Natural killer cell (primary cell): ENCODE measurements around the gene ELP4. TPM values are rescaled to one million over a fixed set of nuclear protein-coding genes. Genes with fewer than 3 reads are reported as not detected.

Source experiments
- ATAC-seq, 3 donors: fragments of 150-1000 bp in 2 of 3; fragments of 200-7000 bp in 1 of 3; cut with Tn5 transposase; 1 replicate in 1 of 3; 2 replicates in 2 of 3; pipeline ENCODE4 v1.10.0; 2021; ENCODE audit warnings: mild to moderate bottlenecking in 2 of 3, moderate library complexity in 2 of 3
- DNase-seq, 2 donors: peaks; one replicate each; pipeline versions ENCODE4 v3.0.0 to v3.0.0-alpha.2; 2013 to 2021; ENCODE audit warnings: mixed read lengths in 1 of 2
- H3K27ac ChIP-seq: one replicate; pipeline ENCODE4 v1.5.1; 2013; ENCODE audit warnings: mild to moderate bottlenecking, low read length
- H3K27me3 ChIP-seq: one replicate; pipeline ENCODE4 v1.6.1; 2013; ENCODE audit warnings: low read length; ENCODE audit not compliant: control insufficient read depth, insufficient read depth
- H3K36me3 ChIP-seq: one replicate; pipeline ENCODE4 v1.6.1; 2013; ENCODE audit warnings: low read length; ENCODE audit not compliant: control insufficient read depth, insufficient read depth
- H3K4me1 ChIP-seq: one replicate; pipeline ENCODE4 v1.6.1; 2013; ENCODE audit warnings: low read length; ENCODE audit not compliant: control insufficient read depth, insufficient read depth
- H3K4me3 ChIP-seq: one replicate; pipeline ENCODE4 v1.5.1; 2013; ENCODE audit warnings: low read length
- H3K9me3 ChIP-seq: one replicate; pipeline ENCODE4 v1.6.1; 2013; ENCODE audit warnings: low read length; ENCODE audit not compliant: control insufficient read depth, insufficient read depth
- H3K27ac Mint-ChIP-seq, 2 donors: one replicate each; pipeline ENCODE4 v1.8.0; 2022; ENCODE audit warnings: mild to moderate bottlenecking in 2 of 2, mixed read lengths in 2 of 2, moderate library complexity in 1 of 2
- H3K27me3 Mint-ChIP-seq, 2 donors: one replicate each; pipeline ENCODE4 v1.8.0; 2022; ENCODE audit warnings: low read depth in 2 of 2, mixed read lengths in 2 of 2
- H3K36me3 Mint-ChIP-seq: one replicate; pipeline ENCODE4 v1.8.0; 2022; ENCODE audit warnings: mixed read lengths
- H3K4me1 Mint-ChIP-seq, 2 donors: one replicate each; pipeline ENCODE4 v1.8.0; 2022; ENCODE audit warnings: mixed read lengths in 2 of 2
- H3K4me3 Mint-ChIP-seq: one replicate; pipeline ENCODE4 v1.8.0; 2022; ENCODE audit warnings: mild to moderate bottlenecking, moderate library complexity, mixed read lengths
- H3K9me3 Mint-ChIP-seq, 2 donors: one replicate each; pipeline ENCODE4 v1.8.0; 2022; ENCODE audit warnings: mixed read lengths in 2 of 2
- CTCF ChIP-seq: fragments of 200-600 bp; IDR thresholded peaks from one replicate; pipeline ENCODE4 v1.8.0; 2022; ENCODE audit warnings: antibody characterized with exemption
- WGBS: methylation state at CpG from one replicate; pipeline ENCODE4 v1.1.7; 2013; ENCODE audit warnings: missing lambda C conversion rate; ENCODE audit not compliant: insufficient coverage; 5-methylcytosine and 5-hydroxymethylcytosine counted together
- intact Hi-C: fragments of 100-400 bp; cut with micrococcal nuclease; formaldehyde crosslinking; loops from one replicate; pipeline ENCODE4 v1.14.2; 2022
- total RNA-seq, 4 donors: library from RNA; stranded (reverse); fragments of 120-200 nt in 1 of 4; gene quantifications; one replicate each; pipeline versions ENCODE4 v1.2.3 to v1.2.4, GENCODE V29; 2013 to 2022

ELP4 gene
- total RNA-seq, 3 donors from 2014 or later (not counting 1 experiment from before 2014, with no cell fraction given) = 22.8 to 29.6 (median 23.4) TPM

DNA sequence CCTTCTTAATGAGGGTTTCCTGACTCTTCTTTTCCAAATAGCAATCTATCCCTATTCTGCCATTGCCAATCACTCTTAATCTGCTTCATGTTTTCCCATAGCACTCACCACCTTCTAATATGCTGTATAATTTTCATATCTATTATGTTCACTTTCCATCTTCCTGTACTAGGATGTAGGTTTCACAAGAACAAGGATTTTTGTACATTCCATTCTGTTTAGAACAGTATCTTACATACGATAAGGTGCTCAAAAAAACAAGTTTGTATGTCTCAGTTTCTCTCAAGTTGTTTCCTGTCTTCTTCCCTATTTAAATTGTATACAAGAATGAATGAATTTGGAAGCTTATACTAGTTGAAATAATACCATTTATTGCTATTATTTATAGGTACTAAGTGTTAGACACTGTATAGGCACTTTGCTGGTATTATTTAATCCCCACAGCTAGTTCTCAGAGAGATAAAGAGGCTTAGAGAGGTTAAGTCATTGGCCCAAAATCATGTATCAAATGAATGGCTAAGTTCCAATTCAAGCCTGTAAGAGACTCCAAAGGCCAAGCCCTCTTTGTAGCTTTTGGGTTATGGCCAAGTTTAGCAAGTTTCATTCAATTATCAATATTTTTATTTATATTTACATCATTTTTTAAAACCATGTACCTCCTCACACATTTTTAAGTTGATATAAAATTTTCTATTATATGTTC, 166.9 kb downstream of the ELP4 start:
- H3K4me3 ChIP-seq = no peak overlapping the region
- H3K36me3 ChIP-seq = no peaks in the 10 kb centered on the region
- no peaks in the 10 kb centered on the region for H3K9me3 Mint-ChIP-seq
- H3K27me3 ChIP-seq = no peaks in the 10 kb centered on the region
- no peak for DNase-seq
- ATAC-seq = no peak
- H3K4me1 Mint-ChIP-seq = no peaks in the 10 kb centered on the region
- H3K27ac ChIP-seq = no peak overlapping the region
- no peaks in the 10 kb centered on the region for H3K9me3 ChIP-seq
- no peak overlapping the region for H3K27ac Mint-ChIP-seq
- intact Hi-C loops = no loop called here
- no peak overlapping the region for H3K4me3 Mint-ChIP-seq
- H3K36me3 Mint-ChIP-seq = peaks cover 9% of the 10 kb centered on the region
- H3K4me1 ChIP-seq = no peaks in the 10 kb centered on the region
- no peak for TF ChIP-seq CTCF
- H3K27me3 Mint-ChIP-seq = no peaks in the 10 kb centered on the region
- 100% methylated on average over 1 of the region's 1 CpG for WGBS

GRCh38 chr11:31680770-31681169, 171.2 kb downstream of the ELP4 start:
- ATAC-seq (no peak), DNase-seq (no peak)
- Histone ChIP-seq H3K27me3 (no peaks in the 10 kb centered on the region), H3K9me3 (no peaks in the 10 kb centered on the region), H3K4me1 (no peaks in the 10 kb centered on the region), H3K36me3 (no peaks in the 10 kb centered on the region), H3K27ac (no peak overlapping the region), H3K4me3 (no peak overlapping the region)
- no peak for TF ChIP-seq CTCF
- peaks cover 9% of the 10 kb centered on the region for H3K36me3 Mint-ChIP-seq
- no peak overlapping the region for H3K4me3 Mint-ChIP-seq
- H3K27ac Mint-ChIP-seq = no peak overlapping the region
- WGBS = no CpG with 5 or more reads among the region's 3 CpGs
- no peaks in the 10 kb centered on the region for H3K27me3 Mint-ChIP-seq
- no peaks in the 10 kb centered on the region for H3K4me1 Mint-ChIP-seq
- intact Hi-C loops = no loop called here
- no peaks in the 10 kb centered on the region for H3K9me3 Mint-ChIP-seq

DNA sequence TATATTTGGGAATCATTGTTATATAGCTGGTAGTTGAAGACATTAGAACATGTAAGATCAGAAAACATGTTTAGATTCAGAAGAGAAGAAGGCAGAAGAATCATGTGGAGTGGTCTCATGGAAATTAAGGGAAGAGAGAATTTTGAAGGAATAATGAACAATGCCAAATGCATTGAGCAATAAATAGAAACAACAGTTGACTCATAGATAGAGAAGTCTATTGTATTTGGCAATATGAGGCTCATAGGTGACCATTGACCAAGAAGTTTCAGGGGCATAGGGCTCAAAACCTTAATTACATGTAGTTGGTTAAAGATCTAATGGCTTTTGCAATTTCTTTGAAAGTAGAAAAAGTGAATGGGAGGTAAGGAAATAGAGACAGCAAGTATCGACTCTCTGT, 177.7 kb downstream of the ELP4 start:
- Histone ChIP-seq H3K4me1 (no peaks in the 10 kb centered on the region), H3K27ac (no peak overlapping the region), H3K36me3 (no peaks in the 10 kb centered on the region), H3K27me3 (no peaks in the 10 kb centered on the region), H3K4me3 (no peak overlapping the region), H3K9me3 (no peaks in the 10 kb centered on the region)
- DNase-seq (no peak), ATAC-seq (no peak)
- no peaks in the 10 kb centered on the region for H3K9me3 Mint-ChIP-seq
- H3K27me3 Mint-ChIP-seq = no peaks in the 10 kb centered on the region
- H3K4me1 Mint-ChIP-seq = peaks cover 15 to 16% of the 10 kb centered on the region in 2 donors
- H3K27ac Mint-ChIP-seq = no peak overlapping the region
- 100% methylated on average over 1 of the region's 1 CpG for whole genome bisulfite sequencing
- TF ChIP-seq CTCF = no peak
- H3K4me3 Mint-ChIP-seq = no peak overlapping the region
- intact Hi-C loops = no loop called here
- H3K36me3 Mint-ChIP-seq = no peaks in the 10 kb centered on the region

DNA sequence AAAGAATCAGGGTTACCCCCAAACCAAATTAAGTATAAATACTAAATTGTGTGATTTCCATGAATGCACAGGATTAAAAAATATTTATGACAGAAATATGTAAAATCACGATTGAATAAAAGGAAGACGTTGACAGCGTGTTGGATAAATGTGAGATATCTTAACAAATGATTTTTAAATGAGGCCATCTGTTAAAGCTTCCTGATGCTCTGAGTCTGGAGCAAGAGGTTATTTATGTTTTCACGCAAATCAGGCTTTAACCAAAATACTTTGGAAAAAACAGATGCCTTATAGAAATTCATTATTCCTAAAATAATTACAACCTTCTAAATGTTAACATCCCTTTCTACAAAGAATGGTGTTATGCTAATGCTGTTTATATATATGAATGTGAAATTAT, 178.3 kb downstream of the ELP4 start:
- H3K27me3 Mint-ChIP-seq = no peaks in the 10 kb centered on the region
- Histone ChIP-seq H3K36me3 (no peaks in the 10 kb centered on the region), H3K4me1 (no peaks in the 10 kb centered on the region), H3K27me3 (no peaks in the 10 kb centered on the region), H3K4me3 (no peak overlapping the region), H3K27ac (no peak overlapping the region), H3K9me3 (no peaks in the 10 kb centered on the region)
- no peaks in the 10 kb centered on the region for H3K9me3 Mint-ChIP-seq
- peaks cover 20 to 21% of the 10 kb centered on the region in 2 donors for H3K4me1 Mint-ChIP-seq
- no peaks in the 10 kb centered on the region for H3K36me3 Mint-ChIP-seq
- ATAC-seq (no peak), DNase-seq (no peak)
- intact Hi-C loops = no loop called here
- no peak for TF ChIP-seq CTCF
- 98% methylated on average over 3 of the region's 4 CpGs for WGBS
- H3K27ac Mint-ChIP-seq = no peak overlapping the region
- H3K4me3 Mint-ChIP-seq = no peak overlapping the region
